Uterus (tissue), 4 donors: ENCODE measurements around the gene SURF4. TPM values are rescaled to one million over a fixed set of nuclear protein-coding genes. Genes with fewer than 3 reads are reported as not detected.

Source experiments
- DNase-seq, 2 donors: peaks; one replicate each; pipeline ENCODE4 v3.0.0-alpha.2; 2019 to 2020
- H3K27ac ChIP-seq, 2 donors: fragments of 200-600 bp; sonication (generic); 1 replicate in 1 of 2; 2 replicates in 1 of 2; pipeline ENCODE4 v1.5.1; 2016 to 2018
- H3K27me3 ChIP-seq, 2 donors: fragments of 200-600 bp; sonication (generic); one replicate each; pipeline ENCODE4 v1.5.1; 2018 to 2019; ENCODE audit warnings: control low read depth in 1 of 2
- H3K36me3 ChIP-seq, 2 donors: fragments of 200-600 bp; sonication (generic); one replicate each; pipeline ENCODE4 v1.5.1; 2019; ENCODE audit warnings: control low read depth in 1 of 2
- H3K4me1 ChIP-seq, 2 donors: fragments of 200-600 bp; sonication (generic); one replicate each; pipeline ENCODE4 v1.5.1; 2018 to 2019; ENCODE audit warnings: control low read depth in 1 of 2
- H3K4me3 ChIP-seq, 2 donors: fragments of 200-600 bp; sonication (generic); 1 replicate in 1 of 2; 2 replicates in 1 of 2; pipeline ENCODE4 v1.5.1; 2018 to 2019; ENCODE audit warnings: mild to moderate bottlenecking in 1 of 2
- H3K9me3 ChIP-seq, 2 donors: fragments of 200-600 bp; sonication (generic); one replicate each; pipeline ENCODE4 v1.5.1; 2019; ENCODE audit warnings: control low read depth in 1 of 2
- CTCF ChIP-seq, 4 experiments: fragments of 200-600 bp in 2 of 4; fragments of 450-650 bp in 2 of 4; sonication (generic) in 2 of 4; IDR thresholded peaks; one replicate each; pipeline ENCODE4 v1.5.1; 2016 to 2019; ENCODE audit warnings: antibody characterized with exemption in 4 of 4, mild to moderate bottlenecking in 2 of 4, moderate library complexity in 1 of 4
- POLR2A ChIP-seq, 2 donors: fragments of 450-650 bp; IDR thresholded peaks; one replicate each; pipeline ENCODE4 v1.6.1; 2016; ENCODE audit warnings: antibody characterized with exemption in 2 of 2, mild to moderate bottlenecking in 1 of 2, moderate library complexity in 1 of 2
- intact Hi-C: fragments of 100-400 bp; cut with DNase I; formaldehyde crosslinking; loops from one replicate; pipeline ENCODE4 v1.15.1; 2023; ENCODE audit warnings: low total_unique reads
- total RNA-seq, 4 donors: library from RNA; depleted of rRNA in 3 of 4; stranded (reverse); fragments of >200 nt in 3 of 4; gene quantifications; one replicate each; pipeline versions ENCODE4 v1.1.0 to v1.2.4, GENCODE V29; 2014 to 2023
- donor health status: DM: yes; HTN: yes; CAD: no.

Gene SURF4
- total RNA-seq, 4 donors from 2014 or later = 74.7 to 262 (median 108) TPM

- H3K9me3 ChIP-seq = no peaks in the 10 kb centered on the region
- H3K27ac ChIP-seq = no peak within 1 kb of the TSS
- TF ChIP-seq CTCF (IDR thresholded peaks at IDR 0.05) = no peak
- no peak for TF ChIP-seq POLR2A (IDR thresholded peaks at IDR 0.05)
- H3K4me3 ChIP-seq = no peak within 1 kb of the TSS
- peaks cover 0 to under 1% of the 10 kb centered on the region in 2 donors for H3K4me1 ChIP-seq
- intact Hi-C loops = no loop called here
- H3K36me3 ChIP-seq = no peaks in the 10 kb centered on the region
- H3K27me3 ChIP-seq = no peaks in the 10 kb centered on the region
- DNase-seq = no peak
These were observed 46.0 kb upstream of the SURF4 start, which contains the start of gene ADAMTS13 for GRCh38 chr9:133421615-133422542. Gene ADAMTS13 (plus strand): TSS chr9:133422367. CDS start chr9:133422444, 77 bp downstream.

GRCh38 chr9:133420392-133420827 is 44.5 kb upstream of the SURF4 start:
- Histone ChIP-seq H3K27me3 (no peaks in the 10 kb centered on the region), H3K36me3 (no peaks in the 10 kb centered on the region), H3K9me3 (no peaks in the 10 kb centered on the region), H3K4me1 (peaks cover 0 to 8% of the 10 kb centered on the region in 2 donors), H3K4me3 (no peak overlapping the region), H3K27ac (no peak overlapping the region)
- intact Hi-C loops = no loop called here
- TF ChIP-seq CTCF (IDR thresholded peaks at IDR 0.05) (no peak), POLR2A (IDR thresholded peaks at IDR 0.05) (no peak)
- no peak for DNase-seq

GRCh38 chr9:133419005-133419404 is 43.1 kb upstream of the SURF4 start:
- intact Hi-C loops = no loop called here
- no peaks in the 10 kb centered on the region for H3K27me3 ChIP-seq
- H3K36me3 ChIP-seq = no peaks in the 10 kb centered on the region
- H3K4me3 ChIP-seq = no peak overlapping the region
- no peak overlapping the region for H3K27ac ChIP-seq
- TF ChIP-seq POLR2A (IDR thresholded peaks at IDR 0.05) (no peak), CTCF (IDR thresholded peaks at IDR 0.05) (no peak)
- H3K4me1 ChIP-seq = peaks cover 0 to 8% of the 10 kb centered on the region in 2 donors
- no peaks in the 10 kb centered on the region for H3K9me3 ChIP-seq
- DNase-seq = no peak

GRCh38 chr9:133417541-133418461 is 41.9 kb upstream of the SURF4 start, which contains the start of gene REXO4:
Gene REXO4 (minus strand): TSS chr9:133418010. CDS start chr9:133417844, 166 bp downstream.
- Histone ChIP-seq H3K4me3 (peak within 1 kb of the TSS; percentile 65 to 88), H3K27me3 (no peaks in the 10 kb centered on the region), H3K36me3 (no peaks in the 10 kb centered on the region), H3K27ac (peak within 1 kb of the TSS; percentile 87 to 90), H3K9me3 (no peaks in the 10 kb centered on the region), H3K4me1 (peaks cover 0 to 8% of the 10 kb centered on the region in 2 donors)
- peak in 1 of 4 experiments; percentile 9 for TF ChIP-seq CTCF (IDR thresholded peaks at IDR 0.05)
- peak in 1 of 2 donors; percentile 54 for TF ChIP-seq POLR2A (IDR thresholded peaks at IDR 0.05)
- intact Hi-C loops = no loop called here
- DNase-seq = peak; percentile 78 to 85
